Osteocyte (in vitro differentiated cells): ENCODE measurements around the gene PANK1. TPM values are rescaled to one million over a fixed set of nuclear protein-coding genes. Genes with fewer than 3 reads are reported as not detected.

Experiments used
- DNase-seq: peaks from one replicate; pipeline ENCODE4 v3.0.0; 2021; ENCODE audit warnings: mixed read lengths; ENCODE audit not compliant: unreplicated experiment; ENCODE audit errors: extremely low spot score
- H3K27ac Mint-ChIP-seq: one replicate; pipeline ENCODE4 v1.8.0; 2021; ENCODE audit warnings: mild to moderate bottlenecking, mixed read lengths; ENCODE audit not compliant: unreplicated experiment
- H3K27me3 Mint-ChIP-seq: one replicate; pipeline ENCODE4 v1.8.0; 2021; ENCODE audit warnings: mixed read lengths; ENCODE audit not compliant: unreplicated experiment
- H3K36me3 Mint-ChIP-seq: one replicate; pipeline ENCODE4 v1.8.0; 2021; ENCODE audit warnings: mixed read lengths; ENCODE audit not compliant: unreplicated experiment
- H3K4me1 Mint-ChIP-seq: one replicate; pipeline ENCODE4 v1.8.0; 2021; ENCODE audit warnings: mixed read lengths; ENCODE audit not compliant: unreplicated experiment
- H3K4me3 Mint-ChIP-seq: one replicate; pipeline ENCODE4 v1.8.0; 2021; ENCODE audit warnings: mild to moderate bottlenecking, moderate library complexity, mixed read lengths; ENCODE audit not compliant: unreplicated experiment
- H3K9me3 Mint-ChIP-seq: one replicate; pipeline ENCODE4 v1.8.0; 2021; ENCODE audit warnings: mixed read lengths; ENCODE audit not compliant: unreplicated experiment
- CTCF ChIP-seq: fragments of 200-600 bp; sonication (generic); IDR thresholded peaks from 2 replicates; pipeline ENCODE4 v1.5.0; 2021; ENCODE audit warnings: antibody characterized with exemption, mild to moderate bottlenecking, moderate library complexity
- total RNA-seq: library from RNA; stranded (reverse); gene quantifications from 2 replicates; pipeline ENCODE4 v1.2.1, GENCODE V29; 2021

The PANK1 gene
- total RNA-seq, 1 donor from 2014 or later: 6.6 TPM

DNA sequence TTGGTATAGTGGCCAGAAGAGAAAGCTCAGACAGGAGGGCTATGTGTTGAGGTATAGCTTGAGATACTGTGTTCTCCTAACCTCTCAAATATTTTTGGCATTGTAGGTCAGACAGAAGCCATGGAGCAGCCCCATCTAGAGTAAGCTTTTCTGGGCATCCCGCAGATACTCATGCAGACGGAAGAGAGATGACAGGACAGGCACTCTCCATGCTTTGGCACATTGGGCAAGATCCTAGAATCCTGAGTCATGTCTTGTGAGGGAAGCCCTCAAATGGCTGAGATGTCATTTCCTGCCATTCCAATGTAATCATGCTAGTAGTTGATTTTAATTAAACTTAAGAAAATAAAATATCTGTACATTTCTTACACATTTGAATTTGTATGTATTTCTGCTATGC, 39.6 kb upstream of the PANK1 start:
- Mint-ChIP-seq H3K36me3 (no peaks in the 10 kb centered on the region), H3K27ac (no peak overlapping the region), H3K27me3 (no peaks in the 10 kb centered on the region), H3K4me3 (no peak overlapping the region), H3K4me1 (no peaks in the 10 kb centered on the region), H3K9me3 (no peaks in the 10 kb centered on the region)
- TF ChIP-seq CTCF: no peak
- DNase-seq: no peak

GRCh38 chr10:89683883-89684282, 38.8 kb upstream of the PANK1 start:
- Mint-ChIP-seq H3K9me3 (no peaks in the 10 kb centered on the region), H3K27me3 (no peaks in the 10 kb centered on the region), H3K27ac (no peak overlapping the region), H3K36me3 (no peaks in the 10 kb centered on the region), H3K4me1 (no peaks in the 10 kb centered on the region), H3K4me3 (no peak overlapping the region)
- DNase-seq: no peak
- no peak for TF ChIP-seq CTCF

DNA sequence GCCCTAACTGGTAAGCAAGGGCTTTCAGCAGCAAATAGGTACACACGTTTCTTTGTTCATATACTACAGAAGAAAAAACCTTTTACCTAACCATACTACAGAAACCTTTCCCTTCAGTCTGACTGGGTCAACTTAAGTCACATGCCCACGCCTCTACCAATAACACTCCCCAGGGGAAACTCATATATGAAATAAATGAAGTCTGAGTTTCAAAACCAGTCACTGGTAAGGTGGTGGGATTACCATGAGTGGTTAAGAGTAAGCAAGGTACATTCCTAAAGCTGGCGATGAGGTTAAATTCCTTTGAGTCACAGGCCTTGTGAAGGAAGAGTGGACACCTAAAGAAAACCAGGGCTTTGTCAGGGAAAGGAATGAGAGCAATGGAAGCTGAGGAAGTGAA, 34.9 kb upstream of the PANK1 start:
- TF ChIP-seq CTCF: no peak
- Mint-ChIP-seq H3K4me1 (no peaks in the 10 kb centered on the region), H3K9me3 (no peaks in the 10 kb centered on the region), H3K27ac (no peak overlapping the region), H3K27me3 (no peaks in the 10 kb centered on the region), H3K4me3 (no peak overlapping the region), H3K36me3 (no peaks in the 10 kb centered on the region)
- no peak for DNase-seq

GRCh38 chr10:89677341-89677740, 32.3 kb upstream of the PANK1 start:
- no peaks in the 10 kb centered on the region for H3K27me3 Mint-ChIP-seq

GRCh38 chr10:89670926-89671325, 25.9 kb upstream of the PANK1 start:
- Mint-ChIP-seq H3K9me3 (no peaks in the 10 kb centered on the region), H3K27ac (no peak overlapping the region), H3K4me1 (peaks cover 8% of the 10 kb centered on the region), H3K27me3 (no peaks in the 10 kb centered on the region), H3K4me3 (no peak overlapping the region), H3K36me3 (no peaks in the 10 kb centered on the region)
- TF ChIP-seq CTCF: no peak
- DNase-seq: no peak

More at GRCh38 chr10:89677341-89677740, 32.3 kb upstream of the PANK1 start:
- no peak for TF ChIP-seq CTCF
- Mint-ChIP-seq H3K4me3 (no peak overlapping the region), H3K4me1 (no peaks in the 10 kb centered on the region), H3K36me3 (no peaks in the 10 kb centered on the region), H3K9me3 (no peaks in the 10 kb centered on the region), H3K27ac (no peak overlapping the region)
- DNase-seq: no peak
